Uterus (tissue), 4 donors: ENCODE results near the gene TUBGCP5. TPM values are rescaled to one million over a fixed set of nuclear protein-coding genes. Genes with fewer than 3 reads are reported as not detected.
A peak's percentile ranks its signal among the peaks of the same experiment; 100 is the strongest.

Experiments used
- DNase-seq, 2 donors: peaks; one replicate each; pipeline ENCODE4 v3.0.0-alpha.2; 2019 to 2020
- H3K27ac ChIP-seq, 2 donors: fragments of 200-600 bp; sonication (generic); 1 replicate in 1 of 2; 2 replicates in 1 of 2; pipeline ENCODE4 v1.5.1; 2016 to 2018
- H3K27me3 ChIP-seq, 2 donors: fragments of 200-600 bp; sonication (generic); one replicate each; pipeline ENCODE4 v1.5.1; 2018 to 2019; ENCODE audit warnings: control low read depth in 1 of 2
- H3K36me3 ChIP-seq, 2 donors: fragments of 200-600 bp; sonication (generic); one replicate each; pipeline ENCODE4 v1.5.1; 2019; ENCODE audit warnings: control low read depth in 1 of 2
- H3K4me1 ChIP-seq, 2 donors: fragments of 200-600 bp; sonication (generic); one replicate each; pipeline ENCODE4 v1.5.1; 2018 to 2019; ENCODE audit warnings: control low read depth in 1 of 2
- H3K4me3 ChIP-seq, 2 donors: fragments of 200-600 bp; sonication (generic); 1 replicate in 1 of 2; 2 replicates in 1 of 2; pipeline ENCODE4 v1.5.1; 2018 to 2019; ENCODE audit warnings: mild to moderate bottlenecking in 1 of 2
- H3K9me3 ChIP-seq, 2 donors: fragments of 200-600 bp; sonication (generic); one replicate each; pipeline ENCODE4 v1.5.1; 2019; ENCODE audit warnings: control low read depth in 1 of 2
- CTCF ChIP-seq, 4 experiments: fragments of 200-600 bp in 2 of 4; fragments of 450-650 bp in 2 of 4; sonication (generic) in 2 of 4; IDR thresholded peaks; one replicate each; pipeline ENCODE4 v1.5.1; 2016 to 2019; ENCODE audit warnings: antibody characterized with exemption in 4 of 4, mild to moderate bottlenecking in 2 of 4, moderate library complexity in 1 of 4
- POLR2A ChIP-seq, 2 donors: fragments of 450-650 bp; IDR thresholded peaks; one replicate each; pipeline ENCODE4 v1.6.1; 2016; ENCODE audit warnings: antibody characterized with exemption in 2 of 2, mild to moderate bottlenecking in 1 of 2, moderate library complexity in 1 of 2
- intact Hi-C: fragments of 100-400 bp; cut with DNase I; formaldehyde crosslinking; loops from one replicate; pipeline ENCODE4 v1.15.1; 2023; ENCODE audit warnings: low total_unique reads
- total RNA-seq, 4 donors: library from RNA; depleted of rRNA in 3 of 4; stranded (reverse); fragments of >200 nt in 3 of 4; gene quantifications; one replicate each; pipeline versions ENCODE4 v1.1.0 to v1.2.4, GENCODE V29; 2014 to 2023
- donor health status: DM: yes; HTN: yes; CAD: no.

The TUBGCP5 gene
- total RNA-seq, 4 donors from 2014 or later = 12.3 to 41.1 (median 19.5) TPM

GRCh38 chr15:22952796-22953579, 86.4 kb downstream of the TUBGCP5 start:
- intact Hi-C loops = no loop called here
- Histone ChIP-seq H3K36me3 (no peaks in the 10 kb centered on the region), H3K27me3 (no peaks in the 10 kb centered on the region), H3K27ac (peak overlapping the region in 1 of 2 donors; percentile 44), H3K4me1 (peaks cover 0 to 35% of the 10 kb centered on the region in 2 donors), H3K9me3 (no peaks in the 10 kb centered on the region), H3K4me3 (no peak overlapping the region)
- no peak for DNase-seq
- no peak for TF ChIP-seq POLR2A (IDR thresholded peaks at IDR 0.05)
- no peak for TF ChIP-seq CTCF (IDR thresholded peaks at IDR 0.05)

- Histone ChIP-seq H3K4me1 (peaks cover 0 to 43% of the 10 kb centered on the region in 2 donors), H3K27me3 (no peaks in the 10 kb centered on the region), H3K9me3 (no peaks in the 10 kb centered on the region), H3K4me3 (no peak overlapping the region), H3K27ac (peak overlapping the region; percentile 12 to 70), H3K36me3 (no peaks in the 10 kb centered on the region)
- no peak for DNase-seq
- intact Hi-C loops = no loop called here
- TF ChIP-seq POLR2A (IDR thresholded peaks at IDR 0.05) = no peak
- no peak for TF ChIP-seq CTCF (IDR thresholded peaks at IDR 0.05)
Measured at GRCh38 chr15:22951381-22952280, 87.7 kb downstream of the TUBGCP5 start.

- TF ChIP-seq POLR2A (IDR thresholded peaks at IDR 0.05) (no peak), CTCF (IDR thresholded peaks at IDR 0.05) (no peak)
- Histone ChIP-seq H3K27ac (peak overlapping the region; percentile 12 to 80), H3K9me3 (no peaks in the 10 kb centered on the region), H3K36me3 (no peaks in the 10 kb centered on the region), H3K4me3 (no peak overlapping the region), H3K4me1 (peaks cover 0 to 42% of the 10 kb centered on the region in 2 donors), H3K27me3 (no peaks in the 10 kb centered on the region)
- intact Hi-C loops = no loop called here
- no peak for DNase-seq
Measured at GRCh38 chr15:22951031-22951380, 88.4 kb downstream of the TUBGCP5 start.

- Histone ChIP-seq H3K4me3 (no peak overlapping the region), H3K9me3 (no peaks in the 10 kb centered on the region), H3K27ac (peak overlapping the region; percentile 22 to 80), H3K36me3 (no peaks in the 10 kb centered on the region), H3K27me3 (no peaks in the 10 kb centered on the region), H3K4me1 (peaks cover 0 to 36% of the 10 kb centered on the region in 2 donors)
- DNase-seq = no peak
- intact Hi-C loops = no loop called here
- TF ChIP-seq POLR2A (IDR thresholded peaks at IDR 0.05) = no peak
Measured at GRCh38 chr15:22950256-22950990, 88.9 kb downstream of the TUBGCP5 start.

Other genes starting within 250 kb of the TUBGCP5 start
- gene NIPA2, start 200.9 kb downstream of the TUBGCP5 start, total RNA-seq = 10 to 100 TPM in 3 of 4 donors, 1 to 10 TPM in 1; 6.5 to 61.2 (median 22.1) TPM
- gene CYFIP1, start 59.2 kb downstream of the TUBGCP5 start, total RNA-seq = 100 to 1,000 TPM in 2 of 4 donors, 10 to 100 TPM in 2; 61.5 to 145 (median 101) TPM
- not detected for gene GOLGA6L1, start 97.3 kb upstream of the TUBGCP5 start, total RNA-seq